ENCODE data around the gene DUSP15.

DUSP15 gene

DNA sequence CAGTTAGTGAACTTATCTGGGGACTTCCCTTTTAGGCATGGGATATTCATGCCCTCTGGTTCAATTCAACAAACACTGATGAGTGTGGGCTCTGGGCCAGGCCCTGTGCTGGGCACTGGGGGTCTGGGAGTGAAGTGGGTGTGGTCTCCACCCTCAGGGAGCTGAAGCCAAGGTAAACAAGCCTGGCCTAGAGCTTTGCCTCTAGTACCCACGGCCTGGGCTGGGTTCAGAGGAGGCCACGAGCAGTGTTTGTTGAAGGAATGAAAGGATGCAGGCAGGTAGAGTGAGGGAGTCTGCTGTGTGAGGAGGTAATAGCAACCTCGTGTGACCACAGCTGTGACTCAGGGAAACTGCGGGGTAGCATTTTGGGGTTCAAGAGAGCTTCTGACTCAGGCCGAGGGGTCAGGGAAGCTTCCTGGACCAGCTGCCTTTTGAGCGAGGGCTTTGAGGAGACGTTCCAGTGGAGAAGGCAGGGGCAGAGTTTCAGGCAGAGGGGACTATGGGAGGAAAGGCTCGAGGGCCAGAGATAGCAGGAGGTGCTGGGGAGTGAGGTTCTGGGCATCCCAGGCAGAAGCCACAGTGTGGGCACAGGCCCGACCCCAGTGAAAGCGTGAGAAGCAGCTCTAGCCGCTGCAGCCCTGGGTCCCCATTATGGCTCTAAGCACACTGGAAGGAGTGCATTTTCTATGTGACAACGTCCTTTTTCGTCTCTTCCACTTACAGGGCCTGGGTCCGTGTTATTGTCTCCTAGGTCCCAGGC lies 45.6 kb downstream of the DUSP15 start:
- Histone ChIP-seq H3K36me3 (no peaks in the 10 kb centered on the region), H3K27ac (peak overlapping the region; percentile 46 to 80), H3K9me3 (no peaks in the 10 kb centered on the region), H3K4me3 (no peak overlapping the region), H3K27me3 (no peaks in the 10 kb centered on the region), H3K4me1 (peaks cover 0 to 43% (median 24%) of the 10 kb centered on the region in 4 donors)
- TF ChIP-seq, protein P1, sequence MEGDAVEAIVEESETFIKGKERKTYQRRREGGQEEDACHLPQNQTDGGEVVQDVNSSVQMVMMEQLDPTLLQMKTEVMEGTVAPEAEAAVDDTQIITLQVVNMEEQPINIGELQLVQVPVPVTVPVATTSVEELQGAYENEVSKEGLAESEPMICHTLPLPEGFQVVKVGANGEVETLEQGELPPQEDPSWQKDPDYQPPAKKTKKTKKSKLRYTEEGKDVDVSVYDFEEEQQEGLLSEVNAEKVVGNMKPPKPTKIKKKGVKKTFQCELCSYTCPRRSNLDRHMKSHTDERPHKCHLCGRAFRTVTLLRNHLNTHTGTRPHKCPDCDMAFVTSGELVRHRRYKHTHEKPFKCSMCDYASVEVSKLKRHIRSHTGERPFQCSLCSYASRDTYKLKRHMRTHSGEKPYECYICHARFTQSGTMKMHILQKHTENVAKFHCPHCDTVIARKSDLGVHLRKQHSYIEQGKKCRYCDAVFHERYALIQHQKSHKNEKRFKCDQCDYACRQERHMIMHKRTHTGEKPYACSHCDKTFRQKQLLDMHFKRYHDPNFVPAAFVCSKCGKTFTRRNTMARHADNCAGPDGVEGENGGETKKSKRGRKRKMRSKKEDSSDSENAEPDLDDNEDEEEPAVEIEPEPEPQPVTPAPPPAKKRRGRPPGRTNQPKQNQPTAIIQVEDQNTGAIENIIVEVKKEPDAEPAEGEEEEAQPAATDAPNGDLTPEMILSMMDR (IDR thresholded peaks at IDR 0.05) = no peak
- no peak for DNase-seq
- intact Hi-C loops (cut with DNase I; ENCODE audit: low total_unique reads) = loop anchor here (5.0 to 10.0 kb wide), 4 partner anchors 130 to 268 kb away; partner anchors contain the start of gene PDRG1

DNA sequence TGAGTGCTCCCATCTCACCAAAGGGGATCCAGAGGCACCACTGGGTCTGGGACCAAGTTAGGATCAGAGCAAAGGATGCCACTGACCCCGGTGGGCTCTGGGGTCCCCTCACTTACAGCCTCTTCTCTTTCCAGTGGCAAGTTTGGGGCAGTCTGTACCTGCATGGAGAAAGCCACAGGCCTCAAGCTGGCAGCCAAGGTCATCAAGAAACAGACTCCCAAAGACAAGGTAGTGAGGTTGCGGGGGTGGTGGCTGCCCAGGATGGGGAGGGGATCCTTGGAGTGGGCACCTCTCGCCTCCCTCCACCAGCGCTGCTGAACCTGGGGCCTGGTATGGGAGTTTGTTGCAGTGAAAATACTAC lies 46.2 kb downstream of the DUSP15 start:
- peak overlapping the region; percentile 46 to 80 for H3K27ac ChIP-seq
- intact Hi-C loops (cut with DNase I; ENCODE audit: low total_unique reads) = loop anchor here (5.0 to 10.0 kb wide), 3 partner anchors 131 to 208 kb away; partner anchors contain the start of gene PDRG1
- TF ChIP-seq, protein P1 (IDR thresholded peaks at IDR 0.05) = no peak

GRCh38 chr20:31823360-31824124 lies 46.8 kb downstream of the DUSP15 start:
- H3K4me3 ChIP-seq = no peak overlapping the region
- no peaks in the 10 kb centered on the region for H3K9me3 ChIP-seq
- no peak for DNase-seq
- peaks cover 0 to 55% (median 32%) of the 10 kb centered on the region in 4 donors for H3K4me1 ChIP-seq
- no peaks in the 10 kb centered on the region for H3K27me3 ChIP-seq
- intact Hi-C loops (cut with DNase I; ENCODE audit: low total_unique reads) = loop anchor here (2.0 to 10.0 kb wide), 4 partner anchors 21 to 209 kb away; partner anchors contain the start of genes FOXS1 and PDRG1
- TF ChIP-seq, protein P1 (IDR thresholded peaks at IDR 0.05) = no peak
- peak overlapping the region; percentile 46 to 80 for H3K27ac ChIP-seq
- H3K36me3 ChIP-seq = no peaks in the 10 kb centered on the region

More for the DNA sequence above, 46.2 kb downstream of the DUSP15 start:
- H3K27me3 ChIP-seq = no peaks in the 10 kb centered on the region
- no peaks in the 10 kb centered on the region for H3K36me3 ChIP-seq
- H3K4me3 ChIP-seq = no peak overlapping the region
- no peaks in the 10 kb centered on the region for H3K9me3 ChIP-seq
- DNase-seq = no peak
- H3K4me1 ChIP-seq = peaks cover 0 to 49% (median 28%) of the 10 kb centered on the region in 4 donors

DNA sequence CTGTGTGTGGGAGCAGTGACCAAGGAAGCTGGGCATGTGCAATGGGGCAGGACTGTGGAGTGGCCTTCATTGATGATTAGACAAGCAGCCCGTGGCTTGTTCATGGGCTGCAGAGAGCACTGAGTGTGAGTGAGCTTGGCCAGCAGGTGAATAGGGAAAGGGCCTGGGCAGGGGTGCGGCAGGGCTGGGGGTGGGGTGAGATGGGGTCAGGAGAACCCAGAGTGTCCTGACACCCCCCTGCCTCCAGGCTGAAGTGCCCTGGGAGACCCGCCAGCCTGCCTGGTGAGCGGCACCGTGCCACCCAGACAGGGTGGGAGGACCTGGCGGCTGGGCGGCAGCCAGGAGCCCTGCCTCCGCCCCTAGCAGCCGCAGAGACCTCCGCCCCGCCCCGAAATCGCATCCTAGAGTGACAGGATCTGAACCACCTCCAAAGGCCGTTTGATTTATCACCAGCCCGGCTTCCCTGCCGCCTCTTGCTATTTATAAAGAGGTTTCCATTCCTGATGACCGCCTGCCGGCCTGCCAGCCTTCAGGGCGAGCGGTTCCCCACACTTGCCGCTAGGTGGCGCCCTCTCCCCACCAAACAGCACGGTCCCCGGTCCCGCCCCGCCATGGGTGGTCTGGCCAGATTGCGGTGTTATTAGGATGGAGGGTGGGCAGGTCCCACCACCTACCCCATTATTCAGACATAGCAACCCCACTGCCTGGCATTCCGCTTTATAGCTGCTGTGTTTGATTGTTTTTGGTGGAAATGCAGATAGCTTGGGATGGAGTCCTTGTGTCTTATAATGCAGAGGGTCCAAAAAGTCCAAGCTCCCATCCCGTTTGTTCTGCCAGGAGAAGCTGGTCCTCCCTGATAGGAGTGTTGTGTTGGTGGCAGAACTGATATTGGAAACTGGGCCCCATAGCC lies 47.7 kb downstream of the DUSP15 start:
- intact Hi-C loops (cut with DNase I; ENCODE audit: low total_unique reads) = loop anchor here (2.0 to 10.0 kb wide), 4 partner anchors 22 to 210 kb away; partner anchors contain the start of genes FOXS1 and PDRG1
- peak overlapping the region in 1 of 2 donors; percentile 1 for H3K4me3 ChIP-seq
- H3K4me1 ChIP-seq = peaks cover 0 to 56% (median 33%) of the 10 kb centered on the region in 4 donors
- no peaks in the 10 kb centered on the region for H3K36me3 ChIP-seq
- TF ChIP-seq, protein P1 (IDR thresholded peaks at IDR 0.05) = peak; percentile 94 to 99
- peak overlapping the region; percentile 46 to 80 for H3K27ac ChIP-seq
- no peaks in the 10 kb centered on the region for H3K9me3 ChIP-seq
- H3K27me3 ChIP-seq = no peaks in the 10 kb centered on the region
- peak; percentile 76 to 95 for DNase-seq

GRCh38 chr20:31821427-31821826 lies 48.9 kb downstream of the DUSP15 start:
- no peaks in the 10 kb centered on the region for H3K27me3 ChIP-seq
- intact Hi-C loops (cut with DNase I; ENCODE audit: low total_unique reads) = loop anchor here (5.0 to 10.0 kb wide), 3 partner anchors 133 to 211 kb away; partner anchors contain the start of gene PDRG1
- no peaks in the 10 kb centered on the region for H3K9me3 ChIP-seq
- peak overlapping the region; percentile 46 to 80 for H3K27ac ChIP-seq
- no peaks in the 10 kb centered on the region for H3K36me3 ChIP-seq
- TF ChIP-seq, protein P1 (IDR thresholded peaks at IDR 0.05) = no peak
- H3K4me3 ChIP-seq = no peak overlapping the region
- H3K4me1 ChIP-seq = peaks cover 0 to 60% (median 33%) of the 10 kb centered on the region in 4 donors
- peak in 1 of 2 donors; percentile 62 for DNase-seq
